Measurements from ENCODE around the gene OR5B12.

OR5B12 gene

GRCh38 chr11:58438486-58438885, 3.5 kb downstream of the OR5B12 start:
- TF ChIP-seq FOXP2 (optimal IDR thresholded peaks at IDR 0.05; ENCODE audit: borderline replicate concordance, extremely low read depth, extremely low read length, insufficient read depth) = no peak
- TF ChIP-seq TAF1 (IDR thresholded peaks at IDR 0.05; ENCODE audit: borderline replicate concordance, insufficient read depth, low read length) = no peak
- no peak for TF ChIP-seq SIN3A (IDR thresholded peaks at IDR 0.05; ENCODE audit: borderline replicate concordance, insufficient read depth, low read length)
- TF ChIP-seq REST (IDR thresholded peaks at IDR 0.05; ENCODE audit: insufficient read depth in 1 of 2, low read depth in 2 of 2, low read length in 2 of 2) = no peak
- TF ChIP-seq POLR2AphosphoS5 (IDR thresholded peaks at IDR 0.05; ENCODE audit: low read depth, low read length) = no peak

- TF ChIP-seq FOXP2 (optimal IDR thresholded peaks at IDR 0.05; ENCODE audit: borderline replicate concordance, extremely low read depth, extremely low read length, insufficient read depth) = no peak
- no peak for TF ChIP-seq POLR2AphosphoS5 (IDR thresholded peaks at IDR 0.05; ENCODE audit: low read depth, low read length)
- no peak for TF ChIP-seq SIN3A (IDR thresholded peaks at IDR 0.05; ENCODE audit: borderline replicate concordance, insufficient read depth, low read length)
- no peak for TF ChIP-seq REST (IDR thresholded peaks at IDR 0.05; ENCODE audit: insufficient read depth in 1 of 2, low read depth in 2 of 2, low read length in 2 of 2)
- TF ChIP-seq TAF1 (IDR thresholded peaks at IDR 0.05; ENCODE audit: borderline replicate concordance, insufficient read depth, low read length) = no peak
Measured at GRCh38 chr11:58434217-58434616, 7.8 kb downstream of the OR5B12 start.

- TF ChIP-seq FOXP2 (optimal IDR thresholded peaks at IDR 0.05; ENCODE audit: borderline replicate concordance, extremely low read depth, extremely low read length, insufficient read depth) (no peak), POLR2AphosphoS5 (IDR thresholded peaks at IDR 0.05; ENCODE audit: low read depth, low read length) (no peak), REST (IDR thresholded peaks at IDR 0.05; ENCODE audit: insufficient read depth in 1 of 2, low read depth in 2 of 2, low read length in 2 of 2) (no peak)
Measured at GRCh38 chr11:58433638-58434203, 8.3 kb downstream of the OR5B12 start.

GRCh38 chr11:58429273-58429672, 12.8 kb downstream of the OR5B12 start:
- TF ChIP-seq POLR2AphosphoS5 (IDR thresholded peaks at IDR 0.05; ENCODE audit: low read depth, low read length) (no peak), TAF1 (IDR thresholded peaks at IDR 0.05; ENCODE audit: borderline replicate concordance, insufficient read depth, low read length) (no peak), SIN3A (IDR thresholded peaks at IDR 0.05; ENCODE audit: borderline replicate concordance, insufficient read depth, low read length) (no peak), REST (IDR thresholded peaks at IDR 0.05; ENCODE audit: insufficient read depth in 1 of 2, low read depth in 2 of 2, low read length in 2 of 2) (no peak), FOXP2 (optimal IDR thresholded peaks at IDR 0.05; ENCODE audit: borderline replicate concordance, extremely low read depth, extremely low read length, insufficient read depth) (no peak)

- TF ChIP-seq REST (IDR thresholded peaks at IDR 0.05; ENCODE audit: insufficient read depth in 1 of 2, low read depth in 2 of 2, low read length in 2 of 2) (no peak), TAF1 (IDR thresholded peaks at IDR 0.05; ENCODE audit: borderline replicate concordance, insufficient read depth, low read length) (no peak), SIN3A (IDR thresholded peaks at IDR 0.05; ENCODE audit: borderline replicate concordance, insufficient read depth, low read length) (no peak), POLR2AphosphoS5 (IDR thresholded peaks at IDR 0.05; ENCODE audit: low read depth, low read length) (no peak), FOXP2 (optimal IDR thresholded peaks at IDR 0.05; ENCODE audit: borderline replicate concordance, extremely low read depth, extremely low read length, insufficient read depth) (no peak)
Measured at GRCh38 chr11:58428021-58428420, 14.0 kb downstream of the OR5B12 start, which contains the start of gene OR5B2. Gene OR5B2 (minus strand): TSS chr11:58428121. CDS start chr11:58423261, 4,860 bp downstream.

Data from PFSK-1 (cell line).